H9 (cell line): Measurements from ENCODE around the gene CHSY1. TPM values are rescaled to one million over a fixed set of nuclear protein-coding genes. Genes with fewer than 3 reads are reported as not detected.

Experiments used
- DNase-seq: peaks from one replicate; pipeline ENCODE4 v3.0.0-alpha.2; 2017
- H2AFZ ChIP-seq: one replicate; pipeline ENCODE4 v1.6.1; 2013; ENCODE audit warnings: mild to moderate bottlenecking, low read length, control low read depth, moderate library complexity
- H2AK5ac ChIP-seq: 2 replicates; pipeline ENCODE4 v1.6.1; 2013; ENCODE audit warnings: low read length, control low read depth, mixed read lengths; ENCODE audit not compliant: insufficient read length
- H2BK120ac ChIP-seq: one replicate; pipeline ENCODE4 v1.6.1; 2013; ENCODE audit warnings: low read depth, mild to moderate bottlenecking, low read length, control low read depth, inconsistent platforms; ENCODE audit not compliant: poor library complexity, severe bottlenecking
- H2BK12ac ChIP-seq: 2 replicates; pipeline ENCODE4 v1.6.1; 2013; ENCODE audit warnings: low read length, control low read depth, mixed read lengths, low read depth; ENCODE audit not compliant: insufficient read length
- H2BK15ac ChIP-seq: 2 replicates; pipeline ENCODE4 v1.6.1; 2013; ENCODE audit warnings: low read depth, low read length, control low read depth
- H2BK20ac ChIP-seq: one replicate; pipeline ENCODE4 v1.6.1; 2013; ENCODE audit warnings: low read depth, mild to moderate bottlenecking, low read length, control low read depth, inconsistent platforms; ENCODE audit not compliant: poor library complexity, severe bottlenecking
- H2BK5ac ChIP-seq: 2 replicates; pipeline ENCODE4 v1.6.1; 2013; ENCODE audit warnings: low read length, control low read depth, mixed read lengths; ENCODE audit not compliant: insufficient read length
- H3K14ac ChIP-seq: 2 replicates; pipeline ENCODE4 v1.6.1; 2013; ENCODE audit warnings: low read length, control low read depth; ENCODE audit not compliant: insufficient read depth
- H3K18ac ChIP-seq: 2 replicates; pipeline ENCODE4 v1.6.1; 2013; ENCODE audit warnings: low read depth, mild to moderate bottlenecking, mixed read lengths, low read length, control low read depth; ENCODE audit not compliant: insufficient read length
- H3K23ac ChIP-seq: 2 replicates; pipeline ENCODE4 v1.6.1; 2013; ENCODE audit warnings: low read length, control low read depth, mixed read lengths, low read depth; ENCODE audit not compliant: insufficient read length
- H3K23me2 ChIP-seq: 2 replicates; pipeline ENCODE4 v1.6.1; 2013; ENCODE audit warnings: low read depth, mild to moderate bottlenecking, mixed read lengths, low read length, control low read depth; ENCODE audit not compliant: insufficient read length, poor library complexity, severe bottlenecking
- H3K27ac ChIP-seq: 2 replicates; pipeline ENCODE4 v1.5.1; 2013; ENCODE audit warnings: low read length, control low read depth, mixed read lengths, low read depth; ENCODE audit not compliant: insufficient read length
- H3K27me3 ChIP-seq: 2 replicates; pipeline ENCODE4 v1.6.1; 2013; ENCODE audit warnings: low read length, control low read depth, inconsistent platforms; ENCODE audit not compliant: insufficient read depth
- H3K4ac ChIP-seq: 2 replicates; pipeline ENCODE4 v1.6.1; 2013; ENCODE audit warnings: low read depth, mild to moderate bottlenecking, control low read depth, inconsistent platforms, low read length, moderate library complexity
- H3K4me1 ChIP-seq: 2 replicates; pipeline ENCODE4 v1.6.1; 2013; ENCODE audit warnings: low read length, control low read depth, inconsistent platforms; ENCODE audit not compliant: insufficient read depth
- H3K4me2 ChIP-seq: 2 replicates; pipeline ENCODE4 v1.6.1; 2013; ENCODE audit warnings: low read length, control low read depth, mixed read lengths; ENCODE audit not compliant: insufficient read length, insufficient read depth
- H3K56ac ChIP-seq: 2 replicates; pipeline ENCODE4 v1.6.1; 2013; ENCODE audit warnings: low read depth, mild to moderate bottlenecking, mixed read lengths, low read length, control low read depth; ENCODE audit not compliant: insufficient read length
- H3K79me1 ChIP-seq: 2 replicates; pipeline ENCODE4 v1.6.1; 2013; ENCODE audit warnings: low read depth, mild to moderate bottlenecking, moderate library complexity, low read length, control low read depth, inconsistent platforms; ENCODE audit not compliant: insufficient read depth, poor library complexity, severe bottlenecking
- H3K79me2 ChIP-seq: 2 replicates; pipeline ENCODE4 v1.6.1; 2013; ENCODE audit warnings: low read length, control low read depth, inconsistent platforms; ENCODE audit not compliant: insufficient read depth
- H3K9ac ChIP-seq: 2 replicates; pipeline ENCODE4 v1.6.1; 2013; ENCODE audit warnings: low read length, control low read depth, mixed read lengths; ENCODE audit not compliant: insufficient read length; ENCODE audit errors: extremely low read depth
- H3K9me3 ChIP-seq: one replicate; pipeline ENCODE4 v1.6.1; 2013; ENCODE audit warnings: low read depth, low read length, inconsistent platforms; ENCODE audit not compliant: control insufficient read depth
- H3T11ph ChIP-seq: one replicate; pipeline ENCODE4 v1.6.1; 2013; ENCODE audit warnings: mild to moderate bottlenecking, low read length, control low read depth, inconsistent platforms
- H4K20me1 ChIP-seq: one replicate; pipeline ENCODE4 v1.6.1; 2013; ENCODE audit not compliant: control insufficient read depth, insufficient read length, insufficient read depth
- H4K5ac ChIP-seq: 2 replicates; pipeline ENCODE4 v1.6.1; 2013; ENCODE audit warnings: low read depth, mild to moderate bottlenecking, mixed read lengths, low read length, control low read depth; ENCODE audit not compliant: insufficient read length
- H4K8ac ChIP-seq: replicated peaks from 2 replicates; pipeline ENCODE4 v1.6.1; 2013; ENCODE audit warnings: low read length, control low read depth, mixed read lengths, low read depth; ENCODE audit not compliant: insufficient read length
- H4K91ac ChIP-seq: 2 replicates; pipeline ENCODE4 v1.6.1; 2013; ENCODE audit warnings: low read depth, mild to moderate bottlenecking, moderate library complexity, mixed read lengths, low read length, control low read depth; ENCODE audit not compliant: insufficient read length
- H3K27ac Mint-ChIP-seq, 3 experiments: 2 replicates in 2 of 3; 3 replicates in 1 of 3; pipeline ENCODE4 v1.8.0; 2020 to 2021; ENCODE audit warnings: mixed read lengths in 3 of 3, mild to moderate bottlenecking in 1 of 3, moderate library complexity in 1 of 3
- H3K27me3 Mint-ChIP-seq: 2 replicates; pipeline ENCODE4 v1.8.0; 2021; ENCODE audit warnings: low read depth, mild to moderate bottlenecking, moderate library complexity, mixed read lengths
- H3K36me3 Mint-ChIP-seq, 3 experiments: 2 replicates in 2 of 3; 3 replicates in 1 of 3; pipeline ENCODE4 v1.8.0; 2020 to 2021; ENCODE audit warnings: low read depth in 3 of 3, mixed read lengths in 3 of 3; ENCODE audit not compliant: insufficient read depth in 1 of 3
- H3K4me1 Mint-ChIP-seq, 2 experiments: 2 replicates each; pipeline ENCODE4 v1.8.0; 2020; ENCODE audit warnings: mixed read lengths in 2 of 2
- H3K4me3 Mint-ChIP-seq, 2 experiments: 2 replicates in 1 of 2; 3 replicates in 1 of 2; pipeline ENCODE4 v1.8.0; 2020 to 2021; ENCODE audit warnings: mild to moderate bottlenecking in 2 of 2, mixed read lengths in 2 of 2, moderate library complexity in 1 of 2
- H3K9me3 Mint-ChIP-seq, 2 experiments: 2 replicates in 1 of 2; 3 replicates in 1 of 2; pipeline ENCODE4 v1.8.0; 2020; ENCODE audit warnings: mild to moderate bottlenecking in 2 of 2, mixed read lengths in 2 of 2, moderate library complexity in 1 of 2
- CTCF ChIP-seq: fragments of 200-600 bp; sonication (generic); conservative IDR thresholded peaks from 3 replicates; pipeline ENCODE4 v1.8.0; 2021; ENCODE audit warnings: antibody characterized with exemption, mild to moderate bottlenecking
- whole genome bisulfite sequencing: extraction: QIAGEN DNeasy Blood & Tissue Kit; methylation state at CpG from one replicate; pipeline ENCODE4 v1.1.7; 2013; ENCODE audit warnings: missing lambda C conversion rate, low lambda C conversion rate, mixed read lengths; ENCODE audit not compliant: insufficient read length; ENCODE audit errors: extremely low coverage; 5-methylcytosine and 5-hydroxymethylcytosine counted together
- total RNA-seq: library from RNA; stranded (reverse); gene quantifications from 2 replicates; pipeline ENCODE4 v1.2.1, GENCODE V29; 2021

The CHSY1 gene
- total RNA-seq, 1 experiment from 2014 or later: 68.3 TPM

- Histone ChIP-seq H3K23ac (no peak overlapping the region), H3K79me2 (peaks cover 18% of the 10 kb centered on the region; the same call in 1 of the 2 replicates), H3K9ac (no peak overlapping the region), H4K20me1 (no peaks in the 10 kb centered on the region), H3K14ac (no peak overlapping the region), H3T11ph (no peak overlapping the region), H3K56ac (no peak overlapping the region), H3K23me2 (no peaks in the 10 kb centered on the region), H3K9me3 (no peaks in the 10 kb centered on the region), H2BK20ac (no peak overlapping the region), H2BK120ac (no peak overlapping the region), H2BK15ac (no peak overlapping the region), H2AFZ (no peak overlapping the region), H4K5ac (no peak overlapping the region), H4K8ac (no peak overlapping the region), H3K79me1 (peaks cover 18% of the 10 kb centered on the region), H2BK12ac (no peak overlapping the region), H3K27me3 (no peaks in the 10 kb centered on the region), H4K91ac (no peak overlapping the region), H2BK5ac (no peak overlapping the region), H3K4me1 (peaks cover 10% of the 10 kb centered on the region; the same call in 1 of the 2 replicates), H3K4ac (no peak overlapping the region), H3K4me2 (no peak overlapping the region), H2AK5ac (no peak overlapping the region), H3K27ac (no peak overlapping the region), H3K18ac (no peak overlapping the region)
- TF ChIP-seq CTCF: no peak
- Mint-ChIP-seq H3K36me3 (peaks cover 3 to 22% (median 9%) of the 10 kb centered on the region in 3 experiments; a peak in 5 of 7 replicates), H3K4me3 (no peak overlapping the region), H3K27ac (peak overlapping the region in 1 of 3 experiments; percentile 26; a peak in 2 of 7 replicates), H3K4me1 (peaks cover 27 to 31% of the 10 kb centered on the region in 2 experiments), H3K9me3 (no peaks in the 10 kb centered on the region), H3K27me3 (no peaks in the 10 kb centered on the region)
- WGBS: no CpG with 5 or more reads among the region's 7 CpGs
- no peak for DNase-seq
These were observed 67.0 kb downstream of the CHSY1 start for GRCh38 chr15:101184830-101185229.
